CD4-positive, alpha-beta T cell treated with Interleukin-6 at 100 ng/mL for 8 hours (primary cell): ENCODE results near the gene DPP6.

Source experiments
- DNase-seq: peaks from one replicate; pipeline ENCODE4 v3.0.0-alpha.2; 2020; ENCODE audit warnings: mixed read lengths, low spot score

Gene DPP6

GRCh38 chr7:154859747-154860620 lies 807.8 kb downstream of the DPP6 start:
- DNase-seq, result no peak

- DNase-seq, result no peak
Measured at GRCh38 chr7:154860621-154861375, 808.6 kb downstream of the DPP6 start.

GRCh38 chr7:154861589-154861988 lies 809.4 kb downstream of the DPP6 start:
- no peak for DNase-seq

GRCh38 chr7:154862153-154862791 lies 810.1 kb downstream of the DPP6 start:
- no peak for DNase-seq

- no peak for DNase-seq
Measured at GRCh38 chr7:154863766-154864522, 811.7 kb downstream of the DPP6 start.

GRCh38 chr7:154864523-154864891 lies 812.3 kb downstream of the DPP6 start:
- DNase-seq, result no peak

- DNase-seq, result no peak
Measured at GRCh38 chr7:154865984-154866685, 813.9 kb downstream of the DPP6 start.

- no peak for DNase-seq
Measured at GRCh38 chr7:154867068-154867467, 814.9 kb downstream of the DPP6 start.

GRCh38 chr7:154868921-154869320 lies 816.7 kb downstream of the DPP6 start:
- DNase-seq, result no peak

- DNase-seq, result no peak
Measured at GRCh38 chr7:154869436-154869835, 817.2 kb downstream of the DPP6 start.

GRCh38 chr7:154871507-154871906 lies 819.3 kb downstream of the DPP6 start:
- no peak for DNase-seq

- no peak for DNase-seq
Measured at GRCh38 chr7:154871928-154872750, 819.9 kb downstream of the DPP6 start.

- no peak for DNase-seq
Measured at GRCh38 chr7:154872811-154873499, 820.8 kb downstream of the DPP6 start.

GRCh38 chr7:154873500-154874121 lies 821.4 kb downstream of the DPP6 start:
- no peak for DNase-seq

- no peak for DNase-seq
Measured at GRCh38 chr7:154874409-154875113, 822.4 kb downstream of the DPP6 start.

GRCh38 chr7:154875297-154875696 lies 823.1 kb downstream of the DPP6 start:
- no peak for DNase-seq

- no peak for DNase-seq
Measured at GRCh38 chr7:154876516-154876915, 824.3 kb downstream of the DPP6 start.

- no peak for DNase-seq
Measured at GRCh38 chr7:154877031-154877430, 824.8 kb downstream of the DPP6 start.

GRCh38 chr7:154879629-154880028 lies 827.4 kb downstream of the DPP6 start:
- DNase-seq, result no peak
